Activated CD4-positive, CD25-positive, alpha-beta regulatory T cell treated with anti-CD3 and anti-CD28 coated beads, Interleukin-2, amount 50 U/mL, for 72 hours (primary cell): ENCODE results near the gene PROSER3.

Source experiments
- DNase-seq: peaks from one replicate; pipeline ENCODE4 v3.0.0; 2021

The PROSER3 gene

GRCh38 chr19:35777961-35778360 lies 20.0 kb downstream of the PROSER3 start:
- no peak for DNase-seq

- no peak for DNase-seq
Measured at GRCh38 chr19:35779033-35779432, 21.1 kb downstream of the PROSER3 start.

- no peak for DNase-seq
Measured at GRCh38 chr19:35780058-35780457, 22.1 kb downstream of the PROSER3 start.

GRCh38 chr19:35780717-35781116 lies 22.7 kb downstream of the PROSER3 start:
- DNase-seq, result no peak

GRCh38 chr19:35781650-35782049 lies 23.7 kb downstream of the PROSER3 start:
- DNase-seq, result no peak

- DNase-seq, result no peak
Measured at GRCh38 chr19:35782589-35782988, 24.6 kb downstream of the PROSER3 start.

GRCh38 chr19:35783469-35784434 lies 25.8 kb downstream of the PROSER3 start:
- no peak for DNase-seq

GRCh38 chr19:35784503-35785338 lies 26.7 kb downstream of the PROSER3 start:
- no peak for DNase-seq

GRCh38 chr19:35785339-35785627 lies 27.3 kb downstream of the PROSER3 start:
- DNase-seq, result no peak

GRCh38 chr19:35786299-35787160 lies 28.6 kb downstream of the PROSER3 start:
- no peak for DNase-seq

GRCh38 chr19:35787227-35787799 lies 29.3 kb downstream of the PROSER3 start:
- no peak for DNase-seq

GRCh38 chr19:35788205-35788960 lies 30.4 kb downstream of the PROSER3 start:
- DNase-seq, result no peak

GRCh38 chr19:35789195-35789977 lies 31.4 kb downstream of the PROSER3 start:
- DNase-seq, result no peak

GRCh38 chr19:35789978-35790944 lies 32.3 kb downstream of the PROSER3 start:
- DNase-seq, result no peak

GRCh38 chr19:35790981-35791813 lies 33.2 kb downstream of the PROSER3 start:
- DNase-seq, result no peak

GRCh38 chr19:35791814-35792279 lies 33.9 kb downstream of the PROSER3 start:
- no peak for DNase-seq

GRCh38 chr19:35792312-35792711 lies 34.3 kb downstream of the PROSER3 start:
- DNase-seq, result no peak

GRCh38 chr19:35792888-35793287 lies 34.9 kb downstream of the PROSER3 start:
- DNase-seq, result no peak
